HEK293 (cell line): ENCODE data around the gene AKAP12.

Experiments used
- CTCF ChIA-PET: fragments of 350-600 bp; formaldehyde crosslinking; extraction: SDS; loops from one replicate; lab custom pipeline; 2021; ENCODE audit warnings: antibody characterized with exemption; lab: Yijun Ruan, JAX
- POLR2A ChIA-PET: fragments of 300-600 bp; formaldehyde crosslinking; extraction: SDS; loops from one replicate; lab custom pipeline; 2020; ENCODE audit warnings: antibody characterized with exemption, inconsistent platforms; lab: Yijun Ruan, JAX
- H3K27ac ChIP-seq: fragments of 200-500 bp; sonication (Bioruptor generic); 2 replicates; pipeline ENCODE4 v1.5.1; 2014; ENCODE audit warnings: low read depth, low read length, control low read depth, inconsistent platforms; ENCODE audit errors: extremely low read depth
- H3K36me3 ChIP-seq, 2 experiments: fragments of 200-500 bp in 1 of 2; sonication (Bioruptor generic) in 1 of 2; 1 replicate in 1 of 2; 2 replicates in 1 of 2; pipeline ENCODE4 v1.5.1; 2014 to 2017; ENCODE audit warnings: inconsistent platforms in 2 of 2, low read length in 2 of 2; ENCODE audit not compliant: control insufficient read depth in 2 of 2, insufficient read depth in 1 of 2
- H3K4me1 ChIP-seq: fragments of 200-500 bp; sonication (Bioruptor generic); 2 replicates; pipeline ENCODE4 v1.5.1; 2014; ENCODE audit warnings: mild to moderate bottlenecking, low read length, inconsistent platforms; ENCODE audit not compliant: control insufficient read depth, insufficient read depth
- H3K4me3 ChIP-seq: 2 replicates; pipeline ENCODE4 v1.5.1; 2011; ENCODE audit warnings: low read depth, mild to moderate bottlenecking, control low read depth, low read length, moderate library complexity
- H3K9me3 ChIP-seq: fragments of 200-500 bp; sonication (Bioruptor generic); 2 replicates; pipeline ENCODE4 v1.5.1; 2014; ENCODE audit warnings: low read depth, low read length, inconsistent platforms; ENCODE audit not compliant: control insufficient read depth, insufficient read depth
- ELK4 ChIP-seq: IDR thresholded peaks from 2 replicates; pipeline ENCODE4 v1.6.1; 2011; ENCODE audit warnings: mild to moderate bottlenecking, low read depth, low read length, borderline replicate concordance
- GFI1B ChIP-seq: fragments of 450-650 bp; formaldehyde crosslinking; IDR thresholded peaks from 2 replicates; pipeline ENCODE4 v1.5.1; 2016; ENCODE audit warnings: missing biosample characterization, missing genetic modification characterization
- GLIS1 ChIP-seq: fragments of 450-650 bp; formaldehyde crosslinking; IDR thresholded peaks from 2 replicates; pipeline ENCODE4 v1.5.1; 2016; ENCODE audit warnings: missing biosample characterization, missing genetic modification characterization
- GLIS2 ChIP-seq: fragments of 450-650 bp; formaldehyde crosslinking; IDR thresholded peaks from 2 replicates; pipeline ENCODE4 v1.5.1; 2016; ENCODE audit warnings: missing biosample characterization, missing genetic modification characterization
- KLF9 ChIP-seq: fragments of 450-650 bp; formaldehyde crosslinking; IDR thresholded peaks from 2 replicates; pipeline ENCODE4 v1.5.1; 2016; ENCODE audit warnings: missing biosample characterization, missing genetic modification characterization, low read depth
- MEIS1 ChIP-seq: sonication (generic); formaldehyde crosslinking; IDR thresholded peaks from 2 replicates; pipeline ENCODE4 v1.8.1; 2022; ENCODE audit warnings: missing genetic modification reagents, mild to moderate bottlenecking, borderline replicate concordance
- PRDM6 ChIP-seq: fragments of 450-650 bp; formaldehyde crosslinking; IDR thresholded peaks from 2 replicates; pipeline ENCODE4 v1.5.1; 2017; ENCODE audit warnings: missing biosample characterization, missing genetic modification characterization
- SP2 ChIP-seq: fragments of 450-650 bp; formaldehyde crosslinking; IDR thresholded peaks from 2 replicates; pipeline ENCODE4 v1.5.1; 2016; ENCODE audit warnings: missing biosample characterization, missing genetic modification characterization
- YY1 ChIP-seq: fragments of 450-650 bp; formaldehyde crosslinking; IDR thresholded peaks from 2 replicates; pipeline ENCODE4 v1.5.1; 2018; ENCODE audit warnings: missing biosample characterization, missing genetic modification characterization
- ZIC2 ChIP-seq: fragments of 450-650 bp; formaldehyde crosslinking; IDR thresholded peaks from 2 replicates; pipeline ENCODE4 v1.5.1; 2016; ENCODE audit warnings: missing biosample characterization, missing genetic modification characterization
- ZNF157 ChIP-seq: fragments of 450-650 bp; formaldehyde crosslinking; IDR thresholded peaks from 2 replicates; pipeline ENCODE4 v1.5.1; 2016; ENCODE audit warnings: missing biosample characterization, missing genetic modification characterization
- ZNF24 ChIP-seq: fragments of 450-650 bp; formaldehyde crosslinking; IDR thresholded peaks from 2 replicates; pipeline ENCODE4 v1.5.1; 2016; ENCODE audit warnings: missing biosample characterization, missing genetic modification characterization
- ZNF37A ChIP-seq: fragments of 450-650 bp; IDR thresholded peaks from 2 replicates; pipeline ENCODE4 v1.5.1; 2018; ENCODE audit warnings: missing biosample characterization, missing genetic modification characterization
- ZNF416 ChIP-seq: fragments of 450-650 bp; formaldehyde crosslinking; IDR thresholded peaks from 2 replicates; pipeline ENCODE4 v1.5.1; 2016; ENCODE audit warnings: missing biosample characterization, missing genetic modification characterization
- ZNF558 ChIP-seq: fragments of 450-650 bp; formaldehyde crosslinking; IDR thresholded peaks from 2 replicates; pipeline ENCODE4 v1.5.1; 2016; ENCODE audit warnings: missing biosample characterization, missing genetic modification characterization
- ZNF580 ChIP-seq: fragments of 450-650 bp; formaldehyde crosslinking; IDR thresholded peaks from 2 replicates; pipeline ENCODE4 v1.5.1; 2016; ENCODE audit warnings: missing biosample characterization, missing genetic modification characterization
- ZNF600 ChIP-seq: fragments of 450-650 bp; formaldehyde crosslinking; IDR thresholded peaks from 2 replicates; pipeline ENCODE4 v1.5.1; 2016; ENCODE audit warnings: missing biosample characterization, missing genetic modification characterization
- ZNF629 ChIP-seq: fragments of 450-650 bp; formaldehyde crosslinking; IDR thresholded peaks from 2 replicates; pipeline ENCODE4 v1.5.1; 2017; ENCODE audit warnings: missing biosample characterization, missing genetic modification characterization
- ZNF654 ChIP-seq: fragments of 450-650 bp; formaldehyde crosslinking; IDR thresholded peaks from 2 replicates; pipeline ENCODE4 v1.5.1; 2016; ENCODE audit warnings: low read depth, missing biosample characterization, missing genetic modification characterization
- TF ChIP-seq, protein P1 (sequence below): fragments of 450-650 bp; formaldehyde crosslinking; conservative IDR thresholded peaks from 2 replicates; pipeline ENCODE4 v1.5.1; 2016; ENCODE audit warnings: low read depth, missing biosample characterization, missing genetic modification characterization

AKAP12 gene

GRCh38 chr6:151294561-151295101 lies 54.9 kb downstream of the AKAP12 start:
- Histone ChIP-seq H3K4me1 (peaks cover 4% of the 10 kb centered on the region; the same call in 1 of the 2 replicates), H3K9me3 (no peaks in the 10 kb centered on the region), H3K27ac (no peak overlapping the region), H3K36me3 (no peaks in the 10 kb centered on the region), H3K4me3 (no peak overlapping the region)
- ChIA-PET CTCF (interaction anchor here (1.1 kb wide), 1 partner anchor 30 kb away, joined by 5 read pairs; no protein-coding TSS in a partner anchor), POLR2A (no interaction called here)
- TF ChIP-seq PRDM6 (tag by site-specific recombination) (peak; percentile 38), ZNF37A (tag by site-specific recombination) (no peak), ELK4 (no peak), GFI1B (tag by site-specific recombination) (0 out of 2 replicates have a peak, but pooled peaks have one; percentile 46), GLIS1 (tag by site-specific recombination) (peak; percentile 62; the same call in 1 of the 2 replicates), ZNF580 (tag by site-specific recombination) (no peak), ZIC2 (tag by site-specific recombination) (peak; percentile 84)

DNA sequence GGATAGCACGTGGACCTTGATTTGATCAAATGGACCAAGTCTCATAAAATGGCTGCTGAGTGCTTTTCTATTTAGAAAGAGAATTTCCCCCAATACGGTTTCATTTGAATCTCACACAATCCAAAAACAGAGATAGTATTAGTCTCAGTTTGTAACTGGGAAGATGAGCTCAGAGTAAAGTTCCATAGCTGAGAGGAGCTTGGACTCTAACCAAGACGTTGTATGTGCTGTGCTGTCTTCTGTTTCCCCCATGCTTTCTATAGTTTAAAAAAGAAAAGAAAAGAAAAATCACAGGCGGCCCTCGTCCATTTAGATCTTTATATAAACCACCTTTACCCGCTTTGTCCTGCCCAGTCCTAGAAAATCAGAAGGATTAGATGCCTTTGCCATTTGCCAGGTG lies 58.1 kb downstream of the AKAP12 start:
- ChIA-PET POLR2A (no interaction called here), CTCF (interaction anchor here (1.0 kb wide), 1 partner anchor 26 kb away, joined by 6 read pairs; no protein-coding TSS in a partner anchor)
- H3K27ac ChIP-seq: no peak overlapping the region
- no peak overlapping the region for H3K4me3 ChIP-seq
- peaks cover 4% of the 10 kb centered on the region; the same call in 1 of the 2 replicates for H3K4me1 ChIP-seq
- H3K9me3 ChIP-seq: no peaks in the 10 kb centered on the region
- H3K36me3 ChIP-seq: no peaks in the 10 kb centered on the region
- TF ChIP-seq ZNF416 (no peak), ZNF558 (tag by site-specific recombination) (no peak), ZNF654 (tag by site-specific recombination) (no peak), KLF9 (tag by site-specific recombination) (no peak), ZNF600 (tag by site-specific recombination) (no peak), YY1 (tag by site-specific recombination) (no peak), ZNF157 (no peak), ZNF629 (tag by site-specific recombination) (no peak), MEIS1 (CRISPR knock-in tag) (no peak), ZNF24 (no peak), GLIS2 (tag by site-specific recombination) (no peak), SP2 (tag by site-specific recombination) (no peak)
- TF ChIP-seq, protein P1, sequence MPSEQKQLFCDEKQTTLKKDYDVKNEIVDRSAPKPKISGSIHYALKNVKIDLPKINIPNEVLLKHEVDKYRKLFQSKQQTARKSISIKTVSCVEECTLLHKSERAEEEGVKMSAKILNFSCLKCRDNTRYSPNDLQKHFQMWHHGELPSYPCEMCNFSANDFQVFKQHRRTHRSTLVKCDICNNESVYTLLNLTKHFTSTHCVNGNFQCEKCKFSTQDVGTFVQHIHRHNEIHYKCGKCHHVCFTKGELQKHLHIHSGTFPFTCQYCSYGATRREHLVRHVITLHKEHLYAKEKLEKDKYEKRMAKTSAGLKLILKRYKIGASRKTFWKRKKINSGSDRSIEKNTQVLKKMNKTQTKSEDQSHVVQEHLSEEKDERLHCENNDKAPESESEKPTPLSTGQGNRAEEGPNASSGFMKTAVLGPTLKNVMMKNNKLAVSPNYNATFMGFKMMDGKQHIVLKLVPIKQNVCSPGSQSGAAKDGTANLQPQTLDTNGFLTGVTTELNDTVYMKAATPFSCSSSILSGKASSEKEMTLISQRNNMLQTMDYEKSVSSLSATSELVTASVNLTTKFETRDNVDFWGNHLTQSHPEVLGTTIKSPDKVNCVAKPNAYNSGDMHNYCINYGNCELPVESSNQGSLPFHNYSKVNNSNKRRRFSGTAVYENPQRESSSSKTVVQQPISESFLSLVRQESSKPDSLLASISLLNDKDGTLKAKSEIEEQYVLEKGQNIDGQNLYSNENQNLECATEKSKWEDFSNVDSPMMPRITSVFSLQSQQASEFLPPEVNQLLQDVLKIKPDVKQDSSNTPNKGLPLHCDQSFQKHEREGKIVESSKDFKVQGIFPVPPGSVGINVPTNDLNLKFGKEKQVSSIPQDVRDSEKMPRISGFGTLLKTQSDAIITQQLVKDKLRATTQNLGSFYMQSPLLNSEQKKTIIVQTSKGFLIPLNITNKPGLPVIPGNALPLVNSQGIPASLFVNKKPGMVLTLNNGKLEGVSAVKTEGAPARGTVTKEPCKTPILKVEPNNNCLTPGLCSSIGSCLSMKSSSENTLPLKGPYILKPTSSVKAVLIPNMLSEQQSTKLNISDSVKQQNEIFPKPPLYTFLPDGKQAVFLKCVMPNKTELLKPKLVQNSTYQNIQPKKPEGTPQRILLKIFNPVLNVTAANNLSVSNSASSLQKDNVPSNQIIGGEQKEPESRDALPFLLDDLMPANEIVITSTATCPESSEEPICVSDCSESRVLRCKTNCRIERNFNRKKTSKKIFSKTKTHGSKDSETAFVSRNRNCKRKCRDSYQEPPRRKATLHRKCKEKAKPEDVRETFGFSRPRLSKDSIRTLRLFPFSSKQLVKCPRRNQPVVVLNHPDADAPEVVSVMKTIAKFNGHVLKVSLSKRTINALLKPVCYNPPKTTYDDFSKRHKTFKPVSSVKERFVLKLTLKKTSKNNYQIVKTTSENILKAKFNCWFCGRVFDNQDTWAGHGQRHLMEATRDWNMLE (tag by site-specific recombination): no peak
